ENCODE results near the gene PNMA8A.

The PNMA8A gene

DNA sequence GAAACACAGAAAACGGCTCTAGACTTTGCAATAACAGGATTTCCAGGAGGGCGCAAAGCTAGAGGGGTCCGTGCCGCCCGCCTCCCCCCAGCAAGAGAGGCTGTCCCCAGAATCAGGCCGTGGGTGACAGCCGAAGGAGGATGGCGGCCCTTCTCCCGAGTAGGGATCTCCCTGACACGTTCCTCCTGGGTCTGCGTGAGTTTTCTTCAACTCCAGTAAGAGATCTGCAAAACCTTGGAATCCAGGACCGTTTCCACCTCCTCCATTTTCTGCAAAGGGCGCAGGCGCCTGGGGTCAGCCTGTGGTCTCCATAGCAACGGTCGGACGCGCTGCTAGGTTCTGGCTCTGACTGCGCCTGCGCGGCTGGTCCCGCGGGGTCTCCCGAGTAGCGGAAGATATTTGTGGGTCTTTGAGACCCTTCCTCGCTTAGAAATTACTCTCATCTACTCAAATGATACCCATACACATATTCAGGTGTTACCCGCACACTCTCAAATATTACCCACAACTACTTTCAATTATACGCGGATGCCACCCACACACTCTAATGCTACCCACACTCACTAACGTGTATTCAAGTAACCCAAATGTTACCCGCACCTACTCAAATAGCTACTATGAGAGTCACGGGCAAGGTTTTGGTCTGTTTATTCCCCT is 44.7 kb downstream of the PNMA8A start:
- DNase-seq: peak; percentile 97

DNA sequence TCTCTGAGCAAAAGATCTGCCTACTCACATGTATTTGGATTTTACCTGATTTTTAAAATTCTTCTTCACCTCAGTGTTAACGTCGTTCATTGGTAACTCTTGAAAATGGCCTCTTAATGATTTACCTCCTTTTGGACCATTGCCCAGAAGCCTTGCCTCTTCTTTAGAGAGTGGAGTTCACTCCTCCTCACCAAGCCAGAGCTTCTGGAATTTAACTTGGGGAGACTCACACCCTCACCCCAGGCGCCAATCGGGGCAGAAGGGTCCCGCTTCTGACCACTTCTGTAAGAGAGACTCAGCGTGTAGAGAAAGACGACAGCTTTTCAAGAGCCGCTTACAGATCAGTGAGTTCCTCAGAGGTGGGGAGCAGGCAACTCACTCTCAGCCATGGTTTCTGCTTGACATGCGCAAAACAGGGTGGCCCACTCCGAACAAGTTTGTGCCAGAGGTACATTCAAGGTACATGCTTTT is 45.3 kb downstream of the PNMA8A start:
- peak; percentile 57 for DNase-seq

DNA sequence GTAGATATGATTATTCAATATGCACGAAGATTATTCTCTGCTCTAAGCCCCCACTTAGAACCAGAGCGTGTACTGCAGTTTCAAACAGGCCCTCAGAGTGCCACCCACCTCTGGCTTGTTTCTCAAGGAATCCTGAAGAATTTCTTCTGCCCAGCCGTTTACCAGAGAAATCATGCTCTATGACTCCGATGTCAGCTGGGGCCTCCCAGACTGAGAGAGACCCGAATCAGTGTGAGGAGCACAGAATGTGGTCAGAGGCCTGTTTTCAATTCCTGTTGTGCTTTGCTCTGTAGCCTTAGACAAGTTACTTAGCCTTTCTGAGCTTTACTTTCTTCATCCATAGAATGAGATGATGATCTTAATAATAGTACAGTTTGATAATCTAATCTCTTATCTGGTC is 48.2 kb downstream of the PNMA8A start:
- DNase-seq: peak; percentile 0

DNA sequence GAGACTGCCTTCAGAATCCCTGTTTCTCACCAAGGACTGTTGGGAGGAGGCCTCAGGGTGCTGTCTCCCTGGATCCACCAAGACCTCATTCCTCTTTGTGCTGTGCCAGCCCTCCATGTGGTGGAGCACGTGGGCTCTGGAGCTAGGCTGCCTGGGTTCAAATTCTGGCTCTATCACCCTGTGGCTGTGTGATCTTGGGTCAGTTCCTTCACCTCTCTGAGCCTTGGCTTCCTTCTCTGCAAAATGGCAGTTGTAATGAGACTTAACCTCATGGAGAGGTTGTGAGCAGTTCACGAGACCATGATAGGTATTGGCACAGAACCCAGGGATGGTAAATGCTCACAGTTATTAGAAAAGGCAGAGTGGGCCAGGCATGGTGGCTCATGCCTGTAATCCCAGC is 49.0 kb downstream of the PNMA8A start:
- DNase-seq: no peak

DNA sequence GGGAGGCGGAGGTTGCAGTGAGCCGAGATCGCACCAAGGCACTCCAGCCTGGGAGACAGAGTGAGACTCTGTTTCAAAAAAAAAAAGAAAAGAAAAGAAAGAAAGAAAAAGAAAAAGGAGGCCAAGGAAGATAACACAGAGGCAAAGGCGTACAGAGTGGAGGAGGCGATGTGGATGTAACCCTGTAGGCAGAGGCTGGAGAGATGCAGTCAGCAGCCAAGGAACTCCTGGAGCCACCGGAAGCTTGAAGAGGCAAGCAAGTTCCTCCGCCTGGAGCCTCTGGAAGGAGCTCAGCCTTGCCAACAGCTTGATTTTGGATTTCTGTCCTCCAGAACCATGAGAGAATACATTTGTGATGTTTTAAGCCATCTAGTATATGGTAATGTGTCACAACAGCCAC is 51.3 kb downstream of the PNMA8A start:
- peak; percentile 0 for DNase-seq

Data from eye (tissue), 1 donor.